A673 (cell line): ENCODE data around the gene CAMKK2.

ENCODE experiments used
- EZH2 ChIP-seq: fragments of 200-600 bp; sonication (generic); IDR thresholded peaks from 2 replicates; pipeline ENCODE4 v1.6.1; 2017; ENCODE audit warnings: borderline replicate concordance, low read depth, mild to moderate bottlenecking, mixed read lengths, antibody characterized with exemption, low read length; ENCODE audit not compliant: poor library complexity, severe bottlenecking
- TF ChIP-seq, protein P1 (sequence below): fragments of 300-800, 200-600 bp; sonication (generic); conservative IDR thresholded peaks from 2 replicates; pipeline ENCODE4 v1.5.1; 2017; ENCODE audit warnings: low read depth, mild to moderate bottlenecking, antibody characterized with exemption, low read length, moderate library complexity, mixed read lengths

GRCh38 chr12:121216102-121216501, 80.4 kb downstream of the CAMKK2 start:
- TF ChIP-seq, protein P1, sequence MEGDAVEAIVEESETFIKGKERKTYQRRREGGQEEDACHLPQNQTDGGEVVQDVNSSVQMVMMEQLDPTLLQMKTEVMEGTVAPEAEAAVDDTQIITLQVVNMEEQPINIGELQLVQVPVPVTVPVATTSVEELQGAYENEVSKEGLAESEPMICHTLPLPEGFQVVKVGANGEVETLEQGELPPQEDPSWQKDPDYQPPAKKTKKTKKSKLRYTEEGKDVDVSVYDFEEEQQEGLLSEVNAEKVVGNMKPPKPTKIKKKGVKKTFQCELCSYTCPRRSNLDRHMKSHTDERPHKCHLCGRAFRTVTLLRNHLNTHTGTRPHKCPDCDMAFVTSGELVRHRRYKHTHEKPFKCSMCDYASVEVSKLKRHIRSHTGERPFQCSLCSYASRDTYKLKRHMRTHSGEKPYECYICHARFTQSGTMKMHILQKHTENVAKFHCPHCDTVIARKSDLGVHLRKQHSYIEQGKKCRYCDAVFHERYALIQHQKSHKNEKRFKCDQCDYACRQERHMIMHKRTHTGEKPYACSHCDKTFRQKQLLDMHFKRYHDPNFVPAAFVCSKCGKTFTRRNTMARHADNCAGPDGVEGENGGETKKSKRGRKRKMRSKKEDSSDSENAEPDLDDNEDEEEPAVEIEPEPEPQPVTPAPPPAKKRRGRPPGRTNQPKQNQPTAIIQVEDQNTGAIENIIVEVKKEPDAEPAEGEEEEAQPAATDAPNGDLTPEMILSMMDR, result no peak
- no peak for TF ChIP-seq EZH2
